ENCODE data around the gene AP5S1. TPM values are rescaled to one million over a fixed set of nuclear protein-coding genes. Genes with fewer than 3 reads are reported as not detected.

AP5S1 gene
- polyA plus RNA-seq, 4 donors, result 8.5 to 14.7 (median 12.0) TPM

DNA sequence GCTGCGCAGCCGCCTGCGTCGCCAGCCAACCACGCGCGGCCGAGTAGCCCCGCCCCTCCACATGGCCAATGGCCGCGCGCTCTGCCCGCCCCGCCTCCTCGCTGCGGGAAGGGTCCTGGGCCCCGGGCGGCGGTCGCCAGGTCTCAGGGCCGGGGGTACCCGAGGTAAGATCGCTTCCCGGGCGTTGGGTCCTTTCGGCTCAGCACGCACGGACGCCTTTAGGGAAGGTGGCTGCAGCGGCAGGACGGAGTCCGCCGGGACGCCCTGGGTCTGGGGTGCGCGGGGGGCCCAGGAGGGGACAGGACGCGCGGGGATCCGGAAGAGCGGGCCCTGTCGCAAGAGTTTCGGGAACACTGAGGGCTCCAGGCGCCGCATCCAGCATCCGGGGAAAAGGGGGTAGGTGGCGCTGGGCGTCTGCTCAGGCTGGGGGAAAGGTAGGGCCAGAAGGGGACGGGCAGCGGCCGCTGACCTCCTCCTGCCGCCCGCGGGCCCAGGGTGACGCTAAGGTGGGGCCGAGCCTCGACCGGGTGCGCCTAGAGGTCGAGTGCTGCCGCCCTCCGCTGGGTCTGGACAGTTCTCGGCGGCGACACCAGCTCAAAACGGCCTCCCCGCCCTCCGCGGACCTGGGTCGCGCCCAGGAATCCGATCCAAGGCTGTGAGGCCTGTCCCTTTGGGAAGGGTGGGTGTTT lies 26.5 kb downstream of the AP5S1 start, which contains the start of gene MAVS:
MAVS (plus strand) TSS at position 95 of the 689 bp plus-strand sequence. CDS start 7,791 bp downstream, outside the sequence.
- Histone ChIP-seq H3K9me3 (ENCODE audit: control insufficient read depth in 2 of 2, insufficient read depth in 1 of 2, low read depth in 1 of 2, low read length in 1 of 2) (no peaks in the 10 kb centered on the region), H3K36me3 (ENCODE audit: control insufficient read depth in 3 of 3, insufficient read depth in 2 of 3, low read depth in 1 of 3, low read length in 3 of 3) (peaks cover 0 to 6% (median 0%) of the 10 kb centered on the region in 3 donors), H3K4me3 (ENCODE audit: low read depth in 1 of 3, low read length in 3 of 3) (peak within 1 kb of the TSS; percentile 90 to 100 (median 99)), H3K4me1 (ENCODE audit: control insufficient read depth in 3 of 3, insufficient read depth in 2 of 3, low read depth in 1 of 3, low read length in 2 of 3) (peaks cover 0 to 25% (median 7%) of the 10 kb centered on the region in 3 donors), H3K27me3 (ENCODE audit: control insufficient read depth in 3 of 3, insufficient read depth in 3 of 3, low read length in 3 of 3) (no peaks in the 10 kb centered on the region), H3K27ac (ENCODE audit: low read depth in 1 of 3, low read length in 2 of 3) (peak within 1 kb of the TSS; percentile 91 to 98 (median 92))
- peak; percentile 88 to 95 for DNase-seq
- FAIRE-seq, result no peak
- 0 to 1% (median 0%) methylated on average over 58 to 72 of the region's 72 CpGs for WGBS, 3 donors

GRCh38 chr20:3847429-3847940 lies 27.1 kb downstream of the AP5S1 start:
- peak in 1 of 2 donors; percentile 28 for DNase-seq
- Histone ChIP-seq H3K27me3 (ENCODE audit: control insufficient read depth in 3 of 3, insufficient read depth in 3 of 3, low read length in 3 of 3) (no peaks in the 10 kb centered on the region), H3K36me3 (ENCODE audit: control insufficient read depth in 3 of 3, insufficient read depth in 2 of 3, low read depth in 1 of 3, low read length in 3 of 3) (peaks cover 0 to 11% (median 0%) of the 10 kb centered on the region in 3 donors), H3K27ac (ENCODE audit: low read depth in 1 of 3, low read length in 2 of 3) (peak overlapping the region; percentile 91 to 98 (median 92)), H3K4me3 (ENCODE audit: low read depth in 1 of 3, low read length in 3 of 3) (peak overlapping the region; percentile 90 to 100 (median 99)), H3K9me3 (ENCODE audit: control insufficient read depth in 2 of 2, insufficient read depth in 1 of 2, low read depth in 1 of 2, low read length in 1 of 2) (no peaks in the 10 kb centered on the region), H3K4me1 (ENCODE audit: control insufficient read depth in 3 of 3, insufficient read depth in 2 of 3, low read depth in 1 of 3, low read length in 2 of 3) (peaks cover 0 to 24% (median 5%) of the 10 kb centered on the region in 3 donors)
- no peak for FAIRE-seq
- WGBS, 3 donors, result 7 to 21% (median 18%) methylated on average over 8 of the region's 8 CpGs

GRCh38 chr20:3848565-3848964 lies 28.2 kb downstream of the AP5S1 start:
- 79 to 94% (median 91%) methylated on average over 1 of the region's 1 CpG for WGBS, 3 donors

DNA sequence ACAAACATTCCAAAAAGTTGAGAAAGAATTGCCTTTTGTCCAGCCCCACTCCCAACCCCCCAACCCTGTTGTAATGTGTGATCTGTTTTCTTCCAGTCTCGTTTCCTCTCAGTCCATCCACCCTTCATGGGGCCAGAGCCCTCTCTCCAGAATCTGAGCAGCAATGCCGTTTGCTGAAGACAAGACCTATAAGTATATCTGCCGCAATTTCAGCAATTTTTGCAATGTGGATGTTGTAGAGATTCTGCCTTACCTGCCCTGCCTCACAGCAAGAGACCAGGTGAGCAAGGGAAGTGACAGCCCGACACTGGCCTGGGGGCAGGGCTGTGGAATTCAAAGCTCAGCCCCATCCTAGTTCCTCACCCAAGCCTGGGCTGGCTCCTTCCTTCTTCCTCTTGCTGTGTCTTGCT lies 34.1 kb downstream of the AP5S1 start:
- FAIRE-seq (no peak), DNase-seq (no peak)
- Histone ChIP-seq H3K27ac (ENCODE audit: low read depth in 1 of 3, low read length in 2 of 3) (no peak overlapping the region), H3K9me3 (ENCODE audit: control insufficient read depth in 2 of 2, insufficient read depth in 1 of 2, low read depth in 1 of 2, low read length in 1 of 2) (no peaks in the 10 kb centered on the region), H3K4me3 (ENCODE audit: low read depth in 1 of 3, low read length in 3 of 3) (no peak overlapping the region), H3K4me1 (ENCODE audit: control insufficient read depth in 3 of 3, insufficient read depth in 2 of 3, low read depth in 1 of 3, low read length in 2 of 3) (no peaks in the 10 kb centered on the region), H3K36me3 (ENCODE audit: control insufficient read depth in 3 of 3, insufficient read depth in 2 of 3, low read depth in 1 of 3, low read length in 3 of 3) (peaks cover 3 to 61% (median 6%) of the 10 kb centered on the region in 3 donors), H3K27me3 (ENCODE audit: control insufficient read depth in 3 of 3, insufficient read depth in 3 of 3, low read length in 3 of 3) (no peaks in the 10 kb centered on the region)
- WGBS, 3 donors, result 66 to 77% (median 71%) methylated on average over 4 of the region's 4 CpGs

More at GRCh38 chr20:3848565-3848964, 28.2 kb downstream of the AP5S1 start:
- Histone ChIP-seq H3K9me3 (ENCODE audit: control insufficient read depth in 2 of 2, insufficient read depth in 1 of 2, low read depth in 1 of 2, low read length in 1 of 2) (no peaks in the 10 kb centered on the region), H3K27ac (ENCODE audit: low read depth in 1 of 3, low read length in 2 of 3) (no peak overlapping the region), H3K36me3 (ENCODE audit: control insufficient read depth in 3 of 3, insufficient read depth in 2 of 3, low read depth in 1 of 3, low read length in 3 of 3) (peaks cover 0 to 18% (median 0%) of the 10 kb centered on the region in 3 donors), H3K4me3 (ENCODE audit: low read depth in 1 of 3, low read length in 3 of 3) (no peak overlapping the region), H3K27me3 (ENCODE audit: control insufficient read depth in 3 of 3, insufficient read depth in 3 of 3, low read length in 3 of 3) (no peaks in the 10 kb centered on the region), H3K4me1 (ENCODE audit: control insufficient read depth in 3 of 3, insufficient read depth in 2 of 3, low read depth in 1 of 3, low read length in 2 of 3) (peaks cover 0 to 16% (median 3%) of the 10 kb centered on the region in 3 donors)
- FAIRE-seq (no peak), DNase-seq (no peak)

- WGBS, 3 donors, result 30 to 80% (median 45%) methylated on average over 14 of the region's 14 CpGs
Measured at GRCh38 chr20:3857405-3857804, 37.1 kb downstream of the AP5S1 start.

DNA sequence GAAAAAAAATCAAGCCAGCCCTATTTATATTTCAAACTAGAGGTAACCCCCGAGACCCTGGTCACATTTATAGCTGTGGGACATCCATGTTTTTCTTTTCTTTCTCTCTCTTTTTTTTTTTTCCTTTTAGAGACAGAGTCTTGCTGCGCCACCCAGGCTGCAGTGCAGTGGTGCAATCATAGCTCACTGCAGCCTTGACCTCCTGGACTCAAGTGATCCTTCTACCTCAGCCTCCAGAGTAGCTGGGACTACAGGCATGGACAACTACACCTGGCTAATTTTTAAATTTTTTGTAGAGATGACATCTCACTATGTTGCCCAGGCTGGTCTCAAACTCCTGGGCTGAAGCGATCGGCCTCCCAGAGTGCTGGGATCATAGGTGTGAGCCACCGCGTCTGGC lies 38.3 kb downstream of the AP5S1 start:
- no peak for DNase-seq
- H3K36me3 ChIP-seq (ENCODE audit: control insufficient read depth in 3 of 3, insufficient read depth in 2 of 3, low read depth in 1 of 3, low read length in 3 of 3), result peaks cover 22 to 85% (median 23%) of the 10 kb centered on the region in 3 donors
- no peak for FAIRE-seq
- WGBS, 3 donors, result 96 to 97% (median 97%) methylated on average over 6 of the region's 6 CpGs
- peaks cover 0 to 4% of the 10 kb centered on the region in 2 donors for H3K9me3 ChIP-seq (ENCODE audit: control insufficient read depth in 2 of 2, insufficient read depth in 1 of 2, low read depth in 1 of 2, low read length in 1 of 2)
- H3K4me3 ChIP-seq (ENCODE audit: low read depth in 1 of 3, low read length in 3 of 3), result no peak overlapping the region
- H3K27me3 ChIP-seq (ENCODE audit: control insufficient read depth in 3 of 3, insufficient read depth in 3 of 3, low read length in 3 of 3), result no peaks in the 10 kb centered on the region
- H3K27ac ChIP-seq (ENCODE audit: low read depth in 1 of 3, low read length in 2 of 3), result no peak overlapping the region
- no peaks in the 10 kb centered on the region for H3K4me1 ChIP-seq (ENCODE audit: control insufficient read depth in 3 of 3, insufficient read depth in 2 of 3, low read depth in 1 of 3, low read length in 2 of 3)

More at GRCh38 chr20:3857405-3857804, 37.1 kb downstream of the AP5S1 start:
- Histone ChIP-seq H3K4me1 (ENCODE audit: control insufficient read depth in 3 of 3, insufficient read depth in 2 of 3, low read depth in 1 of 3, low read length in 2 of 3) (no peaks in the 10 kb centered on the region), H3K36me3 (ENCODE audit: control insufficient read depth in 3 of 3, insufficient read depth in 2 of 3, low read depth in 1 of 3, low read length in 3 of 3) (peaks cover 13 to 81% (median 13%) of the 10 kb centered on the region in 3 donors), H3K27ac (ENCODE audit: low read depth in 1 of 3, low read length in 2 of 3) (no peak overlapping the region), H3K27me3 (ENCODE audit: control insufficient read depth in 3 of 3, insufficient read depth in 3 of 3, low read length in 3 of 3) (no peaks in the 10 kb centered on the region), H3K4me3 (ENCODE audit: low read depth in 1 of 3, low read length in 3 of 3) (no peak overlapping the region), H3K9me3 (ENCODE audit: control insufficient read depth in 2 of 2, insufficient read depth in 1 of 2, low read depth in 1 of 2, low read length in 1 of 2) (peaks cover 0 to 4% of the 10 kb centered on the region in 2 donors)
- DNase-seq, result peak in 1 of 2 donors; percentile 53
- FAIRE-seq, result no peak

GRCh38 chr20:3861191-3861590 lies 40.8 kb downstream of the AP5S1 start:
- Histone ChIP-seq H3K4me3 (ENCODE audit: low read depth in 1 of 3, low read length in 3 of 3) (no peak overlapping the region), H3K36me3 (ENCODE audit: control insufficient read depth in 3 of 3, insufficient read depth in 2 of 3, low read depth in 1 of 3, low read length in 3 of 3) (peaks cover 25 to 93% (median 39%) of the 10 kb centered on the region in 3 donors), H3K27me3 (ENCODE audit: control insufficient read depth in 3 of 3, insufficient read depth in 3 of 3, low read length in 3 of 3) (no peaks in the 10 kb centered on the region), H3K27ac (ENCODE audit: low read depth in 1 of 3, low read length in 2 of 3) (no peak overlapping the region), H3K4me1 (ENCODE audit: control insufficient read depth in 3 of 3, insufficient read depth in 2 of 3, low read depth in 1 of 3, low read length in 2 of 3) (no peaks in the 10 kb centered on the region), H3K9me3 (ENCODE audit: control insufficient read depth in 2 of 2, insufficient read depth in 1 of 2, low read depth in 1 of 2, low read length in 1 of 2) (peaks cover 0 to 4% of the 10 kb centered on the region in 2 donors)
- WGBS, 3 donors, result 97 to 98% (median 97%) methylated on average over 7 of the region's 7 CpGs
- no peak for FAIRE-seq
- no peak for DNase-seq

- Histone ChIP-seq H3K36me3 (ENCODE audit: control insufficient read depth in 3 of 3, insufficient read depth in 2 of 3, low read depth in 1 of 3, low read length in 3 of 3) (peaks cover 21 to 93% (median 44%) of the 10 kb centered on the region in 3 donors), H3K4me3 (ENCODE audit: low read depth in 1 of 3, low read length in 3 of 3) (no peak overlapping the region), H3K4me1 (ENCODE audit: control insufficient read depth in 3 of 3, insufficient read depth in 2 of 3, low read depth in 1 of 3, low read length in 2 of 3) (no peaks in the 10 kb centered on the region), H3K9me3 (ENCODE audit: control insufficient read depth in 2 of 2, insufficient read depth in 1 of 2, low read depth in 1 of 2, low read length in 1 of 2) (peaks cover 0 to 4% of the 10 kb centered on the region in 2 donors), H3K27me3 (ENCODE audit: control insufficient read depth in 3 of 3, insufficient read depth in 3 of 3, low read length in 3 of 3) (no peaks in the 10 kb centered on the region), H3K27ac (ENCODE audit: low read depth in 1 of 3, low read length in 2 of 3) (no peak overlapping the region)
- WGBS, 3 donors, result 99 to 100% (median 100%) methylated on average over 1 of the region's 1 CpG
- FAIRE-seq (no peak), DNase-seq (no peak)
Measured at GRCh38 chr20:3862333-3862732, 42.0 kb downstream of the AP5S1 start.
